IPS DF 4.7 (cell line): ENCODE measurements around the gene COL1A1.

ENCODE experiments used
- DNase-seq: peaks from one replicate; pipeline ENCODE4 v3.0.0-alpha.2; 2013; ENCODE audit warnings: low spot score; ENCODE audit errors: extremely low read depth

The COL1A1 gene

GRCh38 chr17:50144355-50144754, 57.1 kb downstream of the COL1A1 start:
- DNase-seq: no peak

GRCh38 chr17:50143461-50144176, 57.8 kb downstream of the COL1A1 start:
- no peak for DNase-seq

GRCh38 chr17:50141745-50142110, 59.7 kb downstream of the COL1A1 start:
- no peak for DNase-seq

DNA sequence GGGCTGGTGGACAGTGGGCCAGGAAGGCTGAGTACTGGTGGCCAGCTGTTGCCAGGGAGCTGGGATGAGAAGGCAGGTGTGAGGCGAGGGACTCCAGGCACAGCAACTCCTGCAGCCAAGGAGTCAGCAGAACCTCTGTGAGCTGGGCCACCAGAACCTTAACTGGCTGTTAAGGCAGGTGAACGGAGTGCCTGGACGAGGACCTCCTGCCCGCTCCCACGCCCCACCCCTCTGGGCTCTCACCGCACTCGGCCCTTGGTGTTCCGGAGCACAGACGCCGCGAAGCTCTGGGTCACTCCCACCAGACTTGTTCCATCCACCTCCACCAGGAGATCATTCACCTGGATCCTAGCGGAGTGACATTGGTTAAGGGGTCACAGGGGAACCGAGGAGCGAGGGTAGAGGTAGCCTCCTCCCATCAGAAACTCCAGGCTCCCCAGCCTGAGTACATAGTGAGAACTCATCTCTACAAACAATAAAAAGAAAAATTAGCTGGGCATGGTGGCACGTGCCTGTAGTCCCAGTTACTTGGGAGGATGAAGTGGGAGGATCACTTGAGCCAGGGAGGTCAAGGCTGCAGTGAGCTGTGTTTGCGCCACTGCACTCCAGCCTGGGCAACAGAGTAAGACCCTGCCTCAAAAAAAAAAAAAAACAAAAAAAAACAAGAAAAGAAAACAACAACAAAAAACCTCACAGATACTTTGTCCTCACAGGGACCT, 60.2 kb downstream of the COL1A1 start:
- no peak for DNase-seq

DNA sequence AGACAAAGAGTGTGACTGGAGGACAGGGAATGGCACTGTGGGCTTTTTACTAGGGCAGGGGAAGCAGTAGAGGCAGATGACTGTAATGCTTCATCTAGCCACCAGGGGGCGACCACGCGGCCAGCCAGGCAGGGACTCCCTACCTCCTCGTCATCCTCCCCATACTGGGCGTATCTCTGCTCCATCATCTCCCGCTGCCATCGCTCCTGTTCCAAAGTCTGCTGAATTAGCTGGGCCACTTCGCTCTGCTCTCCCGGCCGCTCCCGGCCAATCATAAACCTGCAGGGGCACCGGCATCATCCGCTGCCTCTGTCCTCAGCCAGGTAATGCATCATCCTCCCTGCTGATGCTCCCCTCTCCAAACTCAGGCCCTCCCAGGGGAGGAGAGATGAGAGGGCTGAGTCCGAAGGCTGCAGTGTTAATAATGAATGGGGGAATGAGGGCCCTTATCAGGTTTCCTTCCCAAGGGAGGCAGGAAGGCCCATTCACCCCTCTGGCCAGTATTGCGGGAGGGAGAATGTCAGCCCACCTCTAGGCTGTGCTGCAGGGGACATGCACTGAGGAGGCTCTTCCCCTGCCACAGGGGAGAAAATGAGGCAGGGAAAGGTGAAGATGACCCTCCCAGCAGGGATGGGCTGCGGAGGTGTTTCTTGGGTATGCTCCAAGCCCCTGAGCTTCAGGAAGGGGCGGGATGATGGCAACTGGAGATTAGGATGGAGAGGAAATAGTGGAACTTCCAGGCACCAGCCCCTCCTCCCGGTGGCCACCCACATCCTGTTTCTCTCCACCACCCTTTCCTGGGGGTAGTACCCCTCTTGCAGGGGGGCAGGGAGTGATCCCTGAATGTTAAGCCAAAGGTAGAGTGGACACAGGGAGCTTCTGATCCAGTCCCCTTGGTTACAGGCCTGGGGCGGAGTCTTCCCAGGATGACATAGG, 61.2 kb downstream of the COL1A1 start:
- no peak for DNase-seq

- DNase-seq: no peak
Observed at GRCh38 chr17:50139185-50139783, 62.1 kb downstream of the COL1A1 start.

- no peak for DNase-seq
Observed at GRCh38 chr17:50137042-50137441, 64.4 kb downstream of the COL1A1 start.

DNA sequence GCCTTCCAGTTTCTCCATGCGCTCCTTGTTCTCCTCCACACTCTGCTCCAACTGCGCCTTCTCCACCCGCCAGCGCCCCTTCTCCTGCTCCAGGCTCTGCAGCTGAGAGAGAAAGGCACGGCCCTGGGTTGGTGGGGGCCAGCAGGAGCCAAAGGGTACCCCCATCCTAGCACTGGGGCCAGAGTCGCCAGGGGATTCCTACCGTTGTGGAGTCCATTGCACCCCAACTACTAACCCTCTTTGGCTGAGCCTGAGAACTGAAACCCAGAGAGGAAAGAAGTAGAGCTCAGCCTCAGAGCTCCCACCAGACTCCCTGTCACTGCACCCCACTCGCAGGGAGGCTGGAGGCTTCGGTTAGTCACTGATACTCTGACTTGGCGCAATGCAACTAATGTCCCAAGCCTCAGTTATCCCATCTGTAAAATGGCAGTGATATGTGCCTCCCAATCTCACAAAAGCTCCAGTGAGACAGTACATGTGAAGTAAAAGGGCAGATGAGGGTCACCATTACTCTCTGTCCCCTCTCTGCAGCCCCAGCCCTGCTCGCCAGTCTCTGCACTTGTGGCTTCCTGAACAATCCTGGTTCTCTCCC, 65.2 kb downstream of the COL1A1 start:
- DNase-seq: no peak

DNA sequence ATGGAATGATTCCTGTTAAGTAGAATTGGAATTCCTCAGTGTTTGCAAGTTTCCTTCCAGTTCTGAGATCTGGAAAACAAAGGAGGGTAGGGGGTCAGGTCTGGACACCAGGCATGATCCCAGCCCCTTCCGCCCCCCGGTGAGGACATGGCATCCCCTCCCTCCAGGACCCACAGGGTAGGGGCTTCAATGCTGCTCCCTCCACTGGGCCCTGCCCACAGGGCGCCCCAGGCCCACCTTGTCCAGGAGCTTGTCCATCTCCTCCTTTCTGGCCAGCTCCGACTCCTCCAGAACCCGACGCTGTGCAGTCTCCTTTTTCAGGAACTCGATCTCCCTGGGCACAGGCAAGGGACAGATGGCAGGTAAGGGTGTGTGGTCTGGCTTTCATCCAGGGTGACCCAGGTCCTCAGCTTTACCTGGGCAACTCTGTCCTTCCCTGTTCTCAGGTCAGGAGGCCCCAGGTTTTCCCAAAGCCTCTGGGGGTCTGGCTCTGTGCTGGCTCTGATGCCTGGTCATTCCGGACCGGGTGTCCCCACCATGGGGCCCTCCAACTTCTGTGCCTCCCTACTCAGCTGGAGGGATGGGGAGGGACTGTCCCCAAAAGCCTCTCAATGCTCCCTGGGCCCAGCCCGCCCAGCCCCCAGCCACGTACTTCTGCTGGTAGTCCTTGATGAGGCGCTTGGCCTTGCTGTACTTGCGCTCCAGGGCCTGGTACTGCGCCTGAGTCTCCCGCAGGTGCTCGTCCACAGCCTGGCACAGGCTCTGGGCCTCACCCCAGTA, 65.9 kb downstream of the COL1A1 start:
- DNase-seq: no peak

- DNase-seq: no peak
Observed at GRCh38 chr17:50134206-50135110, 67.0 kb downstream of the COL1A1 start.

DNA sequence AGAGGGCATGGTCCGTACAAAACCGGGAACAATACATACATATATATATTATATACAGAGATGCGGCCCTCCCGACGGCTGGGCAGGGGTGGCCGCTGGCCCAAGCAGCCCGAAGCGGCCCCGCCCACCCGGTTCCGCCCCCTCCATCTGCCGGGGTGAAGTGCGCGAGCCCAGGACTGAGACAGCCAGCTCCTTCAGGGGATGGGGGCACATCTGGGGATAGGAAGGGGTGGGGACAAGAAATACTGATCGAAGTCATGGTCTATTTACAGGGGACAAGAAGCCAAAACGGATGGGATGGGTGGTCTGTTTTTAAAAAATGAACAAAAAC, 67.7 kb downstream of the COL1A1 start:
- no peak for DNase-seq
